ENCODE results near the gene CDC42. TPM values are rescaled to one million over a fixed set of nuclear protein-coding genes. Genes with fewer than 3 reads are reported as not detected.

Gene CDC42
- polyA plus RNA-seq, 3 donors, result 210 to 731 (median 606) TPM

DNA sequence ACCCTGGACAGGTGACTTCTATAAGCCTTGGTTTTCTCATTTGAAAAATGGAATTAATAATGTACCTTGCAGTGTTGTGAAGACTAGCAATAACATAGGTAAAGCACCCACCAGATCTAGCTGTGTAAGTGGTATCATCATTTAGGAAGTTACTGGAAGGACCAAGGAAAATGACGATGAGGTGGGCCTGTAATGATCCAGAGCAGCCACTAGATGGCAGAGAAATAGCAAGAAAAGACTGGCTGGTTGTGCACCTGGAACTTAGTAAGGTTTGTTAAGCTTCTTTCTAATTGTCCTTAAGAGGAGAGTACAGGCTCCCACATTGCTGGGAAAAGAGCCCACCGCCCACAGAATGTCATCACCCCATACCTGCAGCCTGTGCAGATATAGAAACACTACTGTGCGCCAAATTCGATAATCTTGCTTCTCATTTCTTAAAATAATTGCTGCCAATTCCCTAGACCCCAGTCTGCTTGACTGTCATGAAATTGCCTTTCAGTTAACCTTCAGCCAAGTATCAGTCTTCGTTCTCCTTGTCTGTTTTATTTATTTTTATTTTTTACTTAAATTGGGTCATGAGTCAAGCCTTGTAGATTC lies 53.2 kb downstream of the CDC42 start:
- TF ChIP-seq, protein P1, sequence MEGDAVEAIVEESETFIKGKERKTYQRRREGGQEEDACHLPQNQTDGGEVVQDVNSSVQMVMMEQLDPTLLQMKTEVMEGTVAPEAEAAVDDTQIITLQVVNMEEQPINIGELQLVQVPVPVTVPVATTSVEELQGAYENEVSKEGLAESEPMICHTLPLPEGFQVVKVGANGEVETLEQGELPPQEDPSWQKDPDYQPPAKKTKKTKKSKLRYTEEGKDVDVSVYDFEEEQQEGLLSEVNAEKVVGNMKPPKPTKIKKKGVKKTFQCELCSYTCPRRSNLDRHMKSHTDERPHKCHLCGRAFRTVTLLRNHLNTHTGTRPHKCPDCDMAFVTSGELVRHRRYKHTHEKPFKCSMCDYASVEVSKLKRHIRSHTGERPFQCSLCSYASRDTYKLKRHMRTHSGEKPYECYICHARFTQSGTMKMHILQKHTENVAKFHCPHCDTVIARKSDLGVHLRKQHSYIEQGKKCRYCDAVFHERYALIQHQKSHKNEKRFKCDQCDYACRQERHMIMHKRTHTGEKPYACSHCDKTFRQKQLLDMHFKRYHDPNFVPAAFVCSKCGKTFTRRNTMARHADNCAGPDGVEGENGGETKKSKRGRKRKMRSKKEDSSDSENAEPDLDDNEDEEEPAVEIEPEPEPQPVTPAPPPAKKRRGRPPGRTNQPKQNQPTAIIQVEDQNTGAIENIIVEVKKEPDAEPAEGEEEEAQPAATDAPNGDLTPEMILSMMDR (IDR thresholded peaks at IDR 0.05), result peak; percentile 84
- H3K9me3 ChIP-seq (replicated peaks in 1 of 2; ENCODE audit: control insufficient read depth in 1 of 2, insufficient read depth in 1 of 2, low read length in 2 of 2), result no peaks in the 10 kb centered on the region
- no peak overlapping the region for H3K4me2 ChIP-seq (replicated peaks; ENCODE audit: extremely low read depth, low read length, poor library complexity, severe bottlenecking)
- H3K27ac ChIP-seq (ENCODE audit: low read depth in 1 of 2, low read length in 2 of 2), result no peak overlapping the region
- peaks cover 3 to 4% of the 10 kb centered on the region in 2 donors for H3K4me1 ChIP-seq (ENCODE audit: control insufficient read depth in 1 of 2, insufficient read depth in 2 of 2, low read length in 2 of 2)
- H3K27me3 ChIP-seq (ENCODE audit: control insufficient read depth in 2 of 2, insufficient read depth in 2 of 2, low read length in 2 of 2), result no peaks in the 10 kb centered on the region
- no peak overlapping the region for H3K9ac ChIP-seq (ENCODE audit: insufficient read depth, low read length, poor library complexity, severe bottlenecking)
- WGBS (ENCODE audit: insufficient coverage), result 67% methylated on average over 3 of the region's 5 CpGs
- no peak overlapping the region for H2AFZ ChIP-seq (ENCODE audit: insufficient read depth, low read depth, low read length, poor library complexity, severe bottlenecking)
- Mint-ChIP-seq H3K4me1 (peaks cover 6% of the 10 kb centered on the region), H3K9me3 (peaks cover 0 to 3% (median 0%) of the 10 kb centered on the region in 7 donors), H3K4me3 (no peak overlapping the region), H3K27me3 (ENCODE audit: low read depth in 3 of 3) (no peaks in the 10 kb centered on the region), H3K36me3 (peaks cover 52 to 80% of the 10 kb centered on the region in 2 donors), H3K27ac (peak overlapping the region in 1 of 7 donors; percentile 33)
- peaks cover 100% of the 10 kb centered on the region for H4K20me1 ChIP-seq (ENCODE audit: insufficient read depth, low read length)
- peaks cover 36 to 98% of the 10 kb centered on the region in 2 donors for H3K36me3 ChIP-seq (replicated peaks in 1 of 2; ENCODE audit: control insufficient read depth in 1 of 2, insufficient read depth in 2 of 2, low read length in 2 of 2)
- intact Hi-C loops (cut with micrococcal nuclease), result no loop called here
- no peak overlapping the region for H3K4me3 ChIP-seq (replicated peaks in 1 of 3; ENCODE audit: low read depth in 2 of 3, low read length in 3 of 3)
- H3K79me2 ChIP-seq (ENCODE audit: insufficient read depth, low read length), result peaks cover 85% of the 10 kb centered on the region
- DNase-seq, result peak; percentile 15 to 44 (median 43)

DNA sequence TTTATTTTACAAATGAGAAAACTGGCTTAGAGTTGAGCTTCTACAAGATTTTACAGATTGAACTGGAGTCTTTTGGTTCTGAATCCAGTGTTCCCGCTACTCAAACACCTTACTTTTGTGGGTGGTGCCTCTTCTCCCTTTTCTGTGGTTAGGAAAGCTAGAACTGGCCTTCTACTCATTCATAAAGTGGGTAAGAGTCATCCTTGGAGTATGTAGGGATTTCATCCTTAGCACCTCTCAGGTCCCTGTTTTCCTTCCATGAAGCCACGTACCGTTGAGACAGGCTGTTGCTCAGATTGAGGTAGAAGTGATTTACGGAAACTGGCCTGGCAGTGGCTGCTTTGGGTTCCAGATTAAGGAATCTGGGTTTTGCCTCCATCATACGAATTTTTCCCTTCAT lies 54.6 kb downstream of the CDC42 start:
- WGBS (ENCODE audit: insufficient coverage), result 100% methylated on average over 2 of the region's 5 CpGs
- Mint-ChIP-seq H3K36me3 (peaks cover 56 to 88% of the 10 kb centered on the region in 2 donors), H3K27ac (peak overlapping the region in 1 of 7 donors; percentile 33), H3K9me3 (peaks cover 0 to 3% (median 0%) of the 10 kb centered on the region in 7 donors), H3K27me3 (ENCODE audit: low read depth in 3 of 3) (no peaks in the 10 kb centered on the region), H3K4me3 (no peak overlapping the region), H3K4me1 (peaks cover 2% of the 10 kb centered on the region)
- Histone ChIP-seq H3K9ac (ENCODE audit: insufficient read depth, low read length, poor library complexity, severe bottlenecking) (no peak overlapping the region), H2AFZ (ENCODE audit: insufficient read depth, low read depth, low read length, poor library complexity, severe bottlenecking) (no peak overlapping the region), H3K36me3 (replicated peaks in 1 of 2; ENCODE audit: control insufficient read depth in 1 of 2, insufficient read depth in 2 of 2, low read length in 2 of 2) (peaks cover 41 to 98% of the 10 kb centered on the region in 2 donors), H3K79me2 (ENCODE audit: insufficient read depth, low read length) (peaks cover 75% of the 10 kb centered on the region), H3K9me3 (replicated peaks in 1 of 2; ENCODE audit: control insufficient read depth in 1 of 2, insufficient read depth in 1 of 2, low read length in 2 of 2) (no peaks in the 10 kb centered on the region), H3K4me3 (replicated peaks in 1 of 3; ENCODE audit: low read depth in 2 of 3, low read length in 3 of 3) (no peak overlapping the region), H3K4me2 (replicated peaks; ENCODE audit: extremely low read depth, low read length, poor library complexity, severe bottlenecking) (no peak overlapping the region), H4K20me1 (ENCODE audit: insufficient read depth, low read length) (peaks cover 100% of the 10 kb centered on the region), H3K27me3 (ENCODE audit: control insufficient read depth in 2 of 2, insufficient read depth in 2 of 2, low read length in 2 of 2) (no peaks in the 10 kb centered on the region), H3K27ac (ENCODE audit: low read depth in 1 of 2, low read length in 2 of 2) (peak overlapping the region in 1 of 2 donors; percentile 38), H3K4me1 (ENCODE audit: control insufficient read depth in 1 of 2, insufficient read depth in 2 of 2, low read length in 2 of 2) (no peaks in the 10 kb centered on the region)
- TF ChIP-seq, protein P1 (IDR thresholded peaks at IDR 0.05), result no peak
- intact Hi-C loops (cut with micrococcal nuclease), result no loop called here
- no peak for DNase-seq
